NCI-H524 (cell line): ENCODE measurements around the gene CACNA1D.
"Not testable (repeated sequence)": the region's sequence is repeated elsewhere in the genome, so short reads cannot be mapped to it uniquely, and the experiment has no call there.

Experiments used
- DNase-seq, 2 experiments: peaks; one replicate each; lab custom pipeline; 2025; lab: John Stamatoyannopoulos, UW

Gene CACNA1D

DNA sequence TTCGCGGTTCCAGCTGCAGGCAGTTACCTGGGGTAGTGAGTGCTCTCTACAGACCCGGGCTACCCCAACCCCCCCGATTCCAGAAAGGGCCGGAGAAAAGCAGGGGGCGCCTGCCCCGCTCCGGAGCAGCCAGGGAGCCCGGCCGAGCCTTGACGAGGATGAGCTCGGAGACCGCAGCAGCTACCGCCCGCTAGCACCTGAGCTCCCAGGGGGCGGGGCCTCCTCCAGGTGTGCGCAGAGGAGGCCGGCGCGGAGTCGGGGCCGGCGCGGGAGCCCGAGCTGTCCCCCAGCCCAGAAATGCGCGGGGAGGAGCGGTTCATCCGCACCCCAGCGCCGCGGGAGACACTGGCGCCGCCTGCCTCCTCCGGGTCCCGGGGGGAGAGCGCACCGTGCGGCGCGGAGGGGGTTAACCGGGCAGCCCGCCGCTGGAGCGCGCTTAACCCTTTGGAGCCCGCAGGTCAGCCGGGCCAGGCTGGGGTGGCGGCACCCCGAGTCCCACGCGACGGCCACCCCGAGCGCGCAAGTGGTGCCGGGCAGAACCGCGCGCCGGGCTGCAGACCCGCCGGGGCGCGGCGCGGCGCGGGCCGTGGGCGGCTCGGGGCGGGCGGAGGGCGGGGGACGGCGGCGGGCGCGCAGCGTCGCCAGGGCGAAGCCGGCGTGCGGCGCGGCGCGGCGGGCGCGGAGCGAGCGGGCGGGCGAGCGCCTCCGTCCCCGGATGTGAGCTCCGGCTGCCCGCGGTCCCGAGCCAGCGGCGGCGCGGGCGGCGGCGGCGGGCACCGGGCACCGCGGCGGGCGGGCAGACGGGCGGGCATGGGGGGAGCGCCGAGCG is at the start of gene CACNA1D:
Gene CACNA1D (plus strand): TSS at position 649 of the 829 bp plus-strand sequence. CDS start 556 bp downstream, outside the sequence.
- DNase-seq = no peak

DNA sequence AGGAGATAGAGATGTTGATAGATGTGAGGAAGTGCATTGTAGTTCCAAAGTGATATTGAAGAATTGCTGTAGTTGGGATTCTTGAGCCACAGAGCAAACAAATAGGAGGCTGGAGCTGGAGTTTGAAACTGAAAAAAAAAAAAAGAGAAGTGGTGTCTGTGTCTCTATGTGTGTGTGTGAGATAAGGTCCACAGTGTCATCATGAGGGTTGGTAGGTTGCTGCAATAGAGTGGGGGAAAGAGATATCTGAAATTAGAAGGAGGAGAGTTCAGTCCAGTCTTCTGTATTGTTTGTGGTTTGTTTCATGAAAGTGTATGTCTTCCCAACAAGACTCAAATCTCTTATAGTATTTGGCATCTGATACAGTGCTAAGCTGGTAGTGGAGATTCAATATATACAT is 37.3 kb upstream of the CACNA1D start:
- no peak for DNase-seq

DNA sequence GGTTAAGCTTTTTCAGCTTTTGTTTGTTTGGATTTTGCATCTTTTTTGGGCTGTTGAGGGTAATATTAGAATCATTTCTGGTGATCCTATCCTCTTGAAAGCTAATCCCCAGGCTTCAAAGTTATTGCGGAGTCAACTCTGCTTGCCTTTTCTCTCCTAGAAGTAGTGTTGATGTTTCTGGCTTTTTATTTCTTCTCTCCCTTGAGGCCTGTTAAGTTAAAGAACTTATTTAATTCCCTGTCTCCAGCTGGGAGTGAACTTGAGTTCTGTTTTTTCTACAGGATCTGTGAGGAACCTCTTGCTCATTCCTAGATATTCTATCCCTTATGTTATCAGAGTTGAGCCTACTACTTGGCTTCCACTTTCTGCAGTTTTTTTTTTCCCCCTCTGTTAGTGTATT is 34.1 kb upstream of the CACNA1D start:
- no peak for DNase-seq

DNA sequence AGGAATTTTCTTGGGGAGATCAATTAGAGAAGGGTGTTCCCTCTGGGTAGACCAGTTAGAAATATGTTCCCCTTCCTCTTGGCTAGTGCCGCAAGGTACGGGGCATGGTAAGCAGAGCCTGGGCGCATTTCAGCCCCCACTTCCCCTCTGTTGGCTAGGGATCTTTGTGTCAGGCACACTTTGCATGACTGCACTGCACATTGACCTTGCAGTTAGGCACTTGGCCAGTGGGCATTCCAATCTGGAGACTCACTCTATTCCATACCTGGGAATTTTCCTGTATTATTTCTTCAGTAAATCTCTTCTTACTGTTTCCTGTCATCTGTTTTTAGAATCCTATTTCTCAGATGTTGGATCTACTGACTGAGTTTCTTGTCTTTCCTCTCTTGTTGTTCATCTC is 30.0 kb upstream of the CACNA1D start:
- DNase-seq = no peak

DNA sequence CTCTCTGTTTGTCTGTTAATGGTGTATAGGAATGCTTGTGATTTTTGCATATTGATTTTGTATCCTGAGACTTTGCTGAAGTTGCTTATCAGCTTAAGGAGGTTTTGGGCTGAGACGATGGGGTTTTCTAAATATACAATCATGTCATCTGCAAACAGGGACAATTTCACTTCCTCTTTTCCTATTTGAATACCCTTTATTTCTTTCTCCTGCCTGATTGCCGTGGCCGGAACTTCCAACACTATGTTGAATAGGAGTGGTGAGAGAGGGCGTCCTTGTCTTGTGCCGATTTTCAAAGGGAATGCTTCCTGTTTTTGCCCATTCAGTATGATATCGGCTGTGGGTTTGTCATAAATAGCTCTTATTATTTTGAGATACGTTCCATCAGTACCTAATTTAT is 24.7 kb upstream of the CACNA1D start:
- not testable (repeated sequence) for DNase-seq

DNA sequence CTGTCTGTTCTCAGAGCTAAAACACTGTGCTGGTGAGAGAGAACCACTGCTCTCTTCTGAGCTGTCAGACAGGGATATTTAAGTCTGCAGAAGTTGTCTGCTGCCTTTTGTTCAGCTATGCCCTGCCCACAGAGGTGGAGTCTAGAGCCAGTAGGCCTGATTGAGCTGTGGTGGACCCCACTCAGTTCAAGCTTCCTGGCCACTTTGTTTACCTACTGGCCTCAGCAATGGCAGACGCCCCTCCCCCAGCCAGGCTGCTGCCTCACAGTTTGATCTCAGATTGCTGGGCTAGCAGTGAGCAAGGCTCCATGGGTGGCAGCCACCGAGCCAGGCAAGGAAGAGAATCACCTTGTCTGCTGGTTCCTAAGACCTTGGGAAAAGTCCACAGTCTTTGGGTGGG is 21.0 kb upstream of the CACNA1D start:
- DNase-seq = no peak

DNA sequence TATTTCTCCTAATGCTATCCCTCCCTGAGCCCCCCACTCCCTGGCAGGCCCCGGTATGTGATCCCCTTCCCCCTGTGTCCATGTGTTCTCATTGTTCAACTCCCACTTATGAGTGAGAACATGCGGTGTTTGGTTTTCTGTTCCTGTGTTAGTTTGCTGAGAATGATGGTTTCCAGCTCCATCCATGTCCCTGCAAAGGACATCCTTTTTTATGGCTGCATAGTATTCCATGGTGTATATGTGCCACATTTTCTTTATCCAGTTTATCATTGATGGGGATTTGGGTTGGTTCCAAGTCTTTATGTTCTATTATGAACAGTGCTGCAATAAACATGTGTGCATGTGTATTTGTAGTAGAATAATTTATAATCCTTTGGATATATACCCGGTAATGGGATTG is 18.0 kb upstream of the CACNA1D start:
- DNase-seq = not testable (repeated sequence)

DNA sequence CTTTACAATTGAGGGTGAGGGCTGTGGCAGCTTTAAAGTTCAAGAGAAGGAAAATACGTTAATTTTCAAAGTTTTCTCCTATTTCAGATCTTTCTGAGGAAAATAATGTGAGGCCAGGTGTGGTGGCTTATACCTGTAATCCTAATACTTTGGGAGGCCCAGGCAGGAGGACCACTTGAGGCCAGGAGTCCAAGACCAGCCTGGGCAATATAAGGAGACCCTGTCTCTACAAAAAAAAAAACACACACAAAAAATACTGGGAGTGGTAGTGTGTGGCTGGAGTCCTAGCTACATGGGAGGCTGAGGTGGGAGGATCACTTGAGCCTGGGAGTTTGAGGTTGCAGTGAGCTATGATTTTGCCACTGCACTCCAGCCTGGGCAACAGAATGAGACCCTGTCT is 16.7 kb upstream of the CACNA1D start:
- DNase-seq = not testable (repeated sequence)

DNA sequence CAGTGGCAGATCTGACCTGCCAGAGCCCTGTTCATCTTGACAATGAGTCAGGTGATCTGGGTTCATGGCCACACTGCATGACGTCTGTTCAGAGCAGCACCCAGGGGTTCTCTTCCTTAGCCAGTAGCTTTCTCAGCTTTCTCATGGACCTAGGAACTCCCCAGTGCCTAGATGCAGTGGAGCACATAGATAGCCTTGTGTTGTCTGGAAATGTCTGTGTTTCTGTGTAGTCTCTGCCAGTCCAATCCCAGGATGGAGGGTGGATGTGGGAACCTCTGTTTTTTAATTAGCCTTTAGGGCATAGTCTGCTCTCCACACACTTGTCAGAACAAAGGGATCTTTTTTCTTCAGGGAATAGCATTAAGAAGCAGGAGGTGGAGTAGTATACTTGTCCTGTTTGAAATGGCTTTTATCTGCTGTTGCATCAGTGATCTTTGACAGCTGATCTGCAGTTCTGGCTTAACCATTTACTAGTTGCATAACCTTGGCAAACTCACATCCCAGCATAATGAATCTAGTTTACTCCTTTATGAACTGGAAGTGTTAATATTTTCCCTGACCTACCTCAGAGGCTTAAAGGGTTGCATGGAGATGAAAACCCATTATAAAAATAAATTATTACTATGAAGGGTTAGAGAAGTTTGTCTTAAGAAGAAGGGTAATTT is 16.1 kb upstream of the CACNA1D start:
- no peak for DNase-seq

DNA sequence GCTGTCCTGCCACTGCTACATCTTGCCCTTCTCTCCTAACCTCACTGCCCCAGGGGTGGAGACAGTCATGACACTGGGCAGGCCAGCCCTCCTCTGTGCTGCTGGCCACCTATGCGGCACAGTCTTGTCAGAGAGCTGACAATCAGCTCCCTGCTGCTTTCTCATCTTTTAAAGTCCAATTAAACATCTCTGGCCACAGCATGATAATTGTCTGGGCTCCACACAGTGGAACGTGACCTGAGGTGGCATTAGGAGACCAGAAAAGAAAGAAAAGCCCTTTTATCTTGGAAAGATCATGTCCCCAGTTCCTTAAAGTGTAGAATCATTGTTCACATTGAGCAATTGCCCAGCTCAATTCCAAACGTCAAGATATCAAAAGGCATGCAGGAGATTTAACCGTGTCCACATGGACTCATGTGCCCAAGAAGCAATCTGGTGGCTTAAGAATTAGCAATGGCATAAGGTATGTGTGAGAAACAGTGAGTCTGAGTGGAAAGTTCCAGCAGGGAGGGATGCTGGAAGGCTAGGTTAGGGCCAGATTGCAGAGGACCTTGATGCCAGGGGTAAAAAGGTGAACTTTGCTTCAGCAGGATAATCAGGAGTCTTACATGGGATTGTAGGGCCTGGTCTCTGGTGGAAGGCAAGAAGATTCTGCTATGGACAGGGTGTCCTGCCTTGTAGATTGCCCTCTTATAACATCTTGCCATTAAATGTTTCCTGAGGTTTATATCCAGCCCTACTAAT is 15.3 kb upstream of the CACNA1D start:
- DNase-seq = no peak

DNA sequence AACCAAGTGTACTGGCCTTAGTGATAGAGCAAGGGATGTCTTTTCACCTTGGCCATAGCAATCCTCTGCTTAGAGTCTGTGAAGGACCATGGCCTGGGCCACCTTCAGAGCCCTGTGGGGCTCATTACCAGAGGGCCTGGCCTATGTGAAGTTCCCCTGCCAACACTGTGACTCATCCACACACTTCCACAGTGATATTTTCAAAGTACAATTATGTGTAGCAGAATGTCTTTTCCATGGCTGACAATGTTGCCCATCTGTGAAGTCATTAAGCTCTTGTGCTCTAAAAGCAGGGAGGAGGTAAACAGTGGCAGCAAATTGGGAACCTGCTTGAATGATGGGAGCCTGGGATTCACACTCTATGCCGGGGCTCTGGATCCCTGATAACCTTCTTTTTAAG is 12.2 kb upstream of the CACNA1D start:
- no peak for DNase-seq

DNA sequence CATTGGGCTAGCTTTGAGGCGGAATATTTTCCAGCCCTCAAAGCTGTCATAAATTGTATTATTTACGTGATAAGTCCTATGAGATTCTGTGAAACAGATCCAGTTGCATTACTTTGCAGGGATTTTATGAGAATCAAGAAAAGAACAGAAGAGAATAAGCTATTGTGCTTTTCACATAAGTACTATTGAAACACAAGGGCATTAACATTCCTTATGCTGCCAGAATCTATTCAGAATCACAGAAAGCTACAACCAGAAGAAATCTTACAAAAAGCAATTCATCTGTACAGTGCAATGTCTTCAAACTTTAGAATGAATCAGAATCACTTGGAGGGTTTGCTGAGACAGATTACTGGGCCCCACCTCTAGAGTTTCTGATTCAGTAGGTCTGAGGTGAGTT is 10.6 kb upstream of the CACNA1D start:
- no peak for DNase-seq

DNA sequence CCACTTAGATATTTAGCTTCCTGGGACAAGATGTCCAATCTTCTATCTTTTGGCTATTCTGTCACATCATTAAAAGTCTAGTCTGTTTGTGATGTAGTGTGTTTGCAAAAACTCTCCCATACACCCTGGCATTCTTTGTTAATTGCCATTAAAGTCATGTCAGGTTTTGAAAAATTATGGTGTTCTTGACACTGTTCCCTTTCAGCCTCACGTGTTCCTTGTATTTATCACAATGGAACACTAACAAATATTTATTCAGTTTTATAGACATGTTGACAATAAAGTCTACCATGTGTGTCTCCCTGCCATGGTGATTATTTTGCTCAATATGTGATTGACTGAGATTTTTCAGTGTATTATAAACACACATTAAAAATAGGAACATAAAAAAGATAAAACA is 9.4 kb upstream of the CACNA1D start:
- no peak for DNase-seq

DNA sequence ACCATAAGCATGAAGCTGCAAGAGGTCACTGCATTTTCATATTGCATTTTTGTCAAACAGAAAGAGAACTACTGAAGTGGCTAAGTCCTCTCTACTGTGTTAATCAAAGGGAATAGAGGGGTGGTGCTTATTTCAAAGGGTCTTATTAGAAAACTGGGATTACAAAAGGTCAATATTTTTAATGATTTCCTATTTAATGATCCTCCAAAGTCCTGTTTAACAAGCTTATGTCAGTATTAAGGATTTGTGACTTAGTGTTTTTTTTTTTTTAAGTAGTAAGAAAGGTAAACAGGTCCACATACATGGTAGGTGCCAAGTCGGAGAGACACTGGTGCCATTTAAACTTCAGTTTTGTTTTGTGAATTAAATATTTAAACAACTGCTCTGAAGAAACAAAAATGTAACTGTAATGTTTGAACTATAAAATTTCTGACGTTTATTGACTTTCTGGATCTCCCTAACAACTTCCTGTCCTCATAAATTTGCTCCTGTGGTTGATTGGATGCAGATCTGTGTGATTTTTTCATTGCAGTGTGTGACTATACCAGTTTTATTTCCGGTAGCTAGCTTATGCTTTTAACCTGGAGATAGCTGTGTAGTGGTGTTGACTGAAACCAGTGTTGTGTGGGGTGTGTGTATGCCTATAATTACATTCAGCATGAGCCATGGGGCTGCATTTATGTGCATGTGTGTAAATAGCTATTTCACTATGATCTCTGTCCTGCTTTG is 8.6 kb upstream of the CACNA1D start:
- DNase-seq = no peak

DNA sequence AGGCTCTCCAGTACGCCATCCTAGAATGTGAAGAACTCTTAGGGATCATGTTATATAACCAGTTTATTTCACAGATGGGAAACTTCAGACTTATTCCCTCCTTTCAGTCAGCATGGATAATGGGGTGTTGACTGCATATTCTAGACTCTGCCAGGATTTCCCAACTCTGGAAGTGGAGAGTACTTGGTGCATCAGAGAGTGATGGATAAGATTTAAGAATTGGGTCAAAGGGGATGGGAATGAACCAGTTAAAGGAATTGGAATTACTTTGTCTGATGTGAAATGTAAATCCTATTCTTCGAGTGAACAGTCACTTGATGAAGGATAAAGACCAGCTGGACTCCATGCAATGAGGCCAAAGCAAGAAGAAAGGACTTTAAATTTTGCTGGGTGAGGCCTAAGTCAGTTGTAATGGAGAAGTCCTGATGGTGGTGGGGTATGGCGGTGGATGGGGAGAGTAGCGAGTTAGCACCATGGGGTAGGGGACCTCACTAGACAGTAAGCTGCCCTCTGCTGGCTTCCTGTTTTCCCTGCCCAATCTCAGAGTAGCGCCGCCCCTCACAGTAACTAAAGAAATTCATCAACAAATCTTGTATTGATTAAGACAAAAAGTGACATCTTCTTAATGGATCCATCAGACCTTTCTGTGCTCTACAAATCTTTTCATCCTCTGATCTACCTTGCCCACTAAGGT is 7.3 kb upstream of the CACNA1D start:
- no peak for DNase-seq

DNA sequence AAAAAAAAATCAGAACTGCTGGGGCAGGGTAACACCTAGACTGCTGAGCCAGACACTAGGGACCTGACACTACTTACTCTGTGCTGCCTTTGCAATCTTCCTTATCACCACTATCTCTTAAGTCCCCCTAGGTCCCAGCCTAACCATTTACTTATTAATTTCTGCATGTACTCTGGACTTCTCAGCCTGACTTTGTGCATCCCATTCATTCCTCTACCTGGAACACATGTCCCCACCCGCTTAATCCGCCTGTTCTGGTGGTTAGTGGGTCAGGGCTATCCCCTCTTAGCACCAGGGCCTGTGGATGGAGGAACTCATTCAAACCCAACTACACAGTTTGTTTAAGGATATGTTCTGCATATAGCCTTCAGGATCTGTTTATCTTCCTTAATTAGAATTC is 5.0 kb upstream of the CACNA1D start:
- DNase-seq = no peak

DNA sequence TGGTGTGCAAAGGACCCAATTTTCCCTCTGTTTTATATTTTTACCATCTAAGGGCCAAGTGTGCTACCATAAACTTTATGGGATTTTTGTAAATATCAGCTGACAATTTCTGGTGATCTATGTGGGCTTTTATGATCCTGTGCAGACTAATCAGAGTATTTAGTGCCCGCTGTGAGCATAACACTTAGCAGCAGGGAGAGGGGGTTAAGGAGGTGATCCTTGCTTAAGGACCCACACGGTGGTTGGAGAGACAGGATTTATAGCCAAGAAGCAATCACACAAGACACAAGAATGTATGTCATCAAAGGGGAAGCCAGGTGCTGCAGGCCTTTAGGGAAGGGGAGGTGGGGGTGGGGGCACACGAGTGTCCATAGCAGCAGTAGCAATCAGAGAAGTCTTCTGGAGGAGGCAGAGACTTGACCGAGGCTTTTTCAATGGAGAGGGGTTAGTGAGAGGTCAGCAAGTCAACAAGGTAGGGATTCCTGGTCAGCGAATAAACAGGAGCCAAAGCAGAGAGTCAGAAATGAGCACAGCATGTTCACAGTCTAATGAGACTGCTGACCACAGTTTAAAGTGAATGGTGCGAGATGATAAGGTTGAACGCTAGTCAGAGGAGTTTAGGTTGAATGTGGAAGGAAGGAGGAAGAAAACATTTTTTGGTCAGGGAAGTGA is 4.5 kb upstream of the CACNA1D start:
- no peak for DNase-seq

DNA sequence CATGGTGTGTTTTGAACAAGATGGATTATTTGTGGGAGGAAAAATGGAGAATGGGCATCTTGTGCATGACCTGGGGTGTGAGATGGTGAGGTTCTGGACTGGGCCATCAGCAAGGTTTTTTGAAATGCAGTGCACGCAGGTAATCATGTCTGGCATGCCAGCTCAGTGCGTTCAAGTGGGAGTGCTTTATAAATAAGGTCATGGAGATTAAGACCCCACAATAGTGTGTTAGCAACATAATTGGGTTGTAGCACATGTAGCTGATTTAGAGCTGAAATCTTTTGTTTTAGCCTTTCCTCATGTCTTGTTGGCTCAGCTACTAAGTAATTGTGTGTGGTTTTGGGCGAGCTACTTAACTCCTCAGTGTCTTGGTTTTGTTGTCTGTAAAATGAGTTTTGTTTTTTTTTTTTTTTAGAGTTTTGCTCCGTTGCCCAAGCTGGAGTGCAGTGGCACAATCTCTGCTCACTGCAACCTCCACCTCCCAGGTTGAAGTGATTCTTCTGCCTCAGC is 3.9 kb upstream of the CACNA1D start:
- no peak for DNase-seq

DNA sequence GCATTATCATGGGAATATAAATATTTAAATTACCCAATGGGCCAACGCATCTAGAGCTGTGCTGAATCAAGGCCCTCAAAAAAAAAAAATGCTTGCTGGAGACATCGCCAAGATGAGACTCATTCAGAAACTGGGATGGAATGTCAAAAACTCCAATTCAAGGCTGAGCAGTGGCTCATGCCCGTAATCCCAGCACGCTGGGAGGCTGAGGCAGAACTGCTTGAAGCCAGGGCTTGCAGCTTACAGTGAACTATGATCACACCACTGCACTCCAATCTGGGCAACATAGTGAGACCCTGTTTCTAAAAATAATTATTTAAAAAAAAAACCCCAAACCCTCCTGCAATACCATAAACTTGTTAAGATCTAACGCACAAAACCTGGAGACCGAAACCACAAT is 3.1 kb upstream of the CACNA1D start:
- no peak for DNase-seq

DNA sequence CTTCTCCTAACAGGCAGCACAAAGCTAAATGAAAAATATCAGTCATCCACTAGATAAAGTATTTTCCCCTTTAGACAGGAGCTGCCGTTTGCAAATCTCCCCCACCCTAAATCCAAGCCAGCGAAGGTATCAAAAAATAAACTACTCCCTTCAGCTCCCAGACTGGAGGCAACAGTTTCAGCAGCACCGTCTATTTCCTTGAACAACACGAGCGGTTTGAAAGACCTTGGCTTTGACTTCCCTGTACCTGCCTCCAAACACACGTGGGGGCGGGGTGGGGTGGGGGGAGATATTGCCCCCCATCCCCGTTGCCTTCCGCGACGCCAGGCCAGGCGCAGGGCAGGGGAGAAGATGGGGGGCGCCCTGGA is 832 bp upstream of the CACNA1D start:
- no peak for DNase-seq

DNA sequence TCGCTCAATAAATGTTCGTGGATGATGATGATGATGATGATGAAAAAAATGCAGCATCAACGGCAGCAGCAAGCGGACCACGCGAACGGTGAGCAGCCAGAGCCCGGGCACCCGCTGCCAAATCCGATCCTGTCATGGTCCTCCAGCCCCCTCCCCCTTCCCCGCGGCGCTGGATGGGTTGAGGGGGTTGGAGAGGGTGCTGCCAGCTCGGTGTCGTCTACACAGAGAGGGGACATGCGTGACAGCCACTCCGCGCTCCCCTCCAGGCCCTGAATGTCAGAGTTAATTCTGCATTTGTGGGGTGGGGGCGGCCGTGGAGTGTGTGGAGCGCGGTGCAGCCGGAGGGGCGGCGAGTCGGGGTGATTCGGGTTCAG is 722 bp downstream of the CACNA1D start:
- peak in 1 of 2 experiments; percentile 17 for DNase-seq
